ENCODE measurements around the gene PALM. TPM values are rescaled to one million over a fixed set of nuclear protein-coding genes. Genes with fewer than 3 reads are reported as not detected.

The PALM gene
- total and polyA plus RNA-seq, 9 of the 15 experiments (the other 6 are each of a cell fraction or from before 2014, with no cell fraction given), result 0.04 to 6.6 (median 1.7) TPM

DNA sequence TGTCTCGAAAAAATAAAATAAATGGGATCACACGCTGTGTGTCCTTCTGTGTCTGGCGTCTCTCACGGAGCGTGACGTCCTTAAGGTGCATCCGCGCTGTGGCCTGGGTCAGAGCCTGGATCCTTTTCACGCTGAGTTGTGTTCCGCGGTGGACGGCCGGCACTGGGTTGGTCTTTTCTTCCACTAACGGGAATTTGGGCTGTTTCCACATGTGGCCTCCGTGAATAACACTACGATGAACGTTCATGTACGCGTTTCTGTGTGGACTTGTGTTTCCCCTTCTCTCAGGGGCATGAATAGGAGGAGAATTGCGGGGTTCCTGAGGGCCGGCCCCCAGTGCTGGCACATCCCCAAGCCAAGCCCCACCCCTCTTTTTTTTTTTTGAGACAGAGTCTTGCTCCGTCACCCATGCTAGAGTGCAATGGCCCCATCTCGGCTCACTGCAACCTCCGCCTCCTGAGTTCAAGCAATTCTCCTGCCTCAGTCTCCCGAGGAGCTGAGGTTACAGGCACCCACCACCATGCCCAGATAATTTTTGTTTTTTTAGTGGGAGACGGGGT is 82.4 kb downstream of the PALM start (continued):
- TF ChIP-seq, protein P1, sequence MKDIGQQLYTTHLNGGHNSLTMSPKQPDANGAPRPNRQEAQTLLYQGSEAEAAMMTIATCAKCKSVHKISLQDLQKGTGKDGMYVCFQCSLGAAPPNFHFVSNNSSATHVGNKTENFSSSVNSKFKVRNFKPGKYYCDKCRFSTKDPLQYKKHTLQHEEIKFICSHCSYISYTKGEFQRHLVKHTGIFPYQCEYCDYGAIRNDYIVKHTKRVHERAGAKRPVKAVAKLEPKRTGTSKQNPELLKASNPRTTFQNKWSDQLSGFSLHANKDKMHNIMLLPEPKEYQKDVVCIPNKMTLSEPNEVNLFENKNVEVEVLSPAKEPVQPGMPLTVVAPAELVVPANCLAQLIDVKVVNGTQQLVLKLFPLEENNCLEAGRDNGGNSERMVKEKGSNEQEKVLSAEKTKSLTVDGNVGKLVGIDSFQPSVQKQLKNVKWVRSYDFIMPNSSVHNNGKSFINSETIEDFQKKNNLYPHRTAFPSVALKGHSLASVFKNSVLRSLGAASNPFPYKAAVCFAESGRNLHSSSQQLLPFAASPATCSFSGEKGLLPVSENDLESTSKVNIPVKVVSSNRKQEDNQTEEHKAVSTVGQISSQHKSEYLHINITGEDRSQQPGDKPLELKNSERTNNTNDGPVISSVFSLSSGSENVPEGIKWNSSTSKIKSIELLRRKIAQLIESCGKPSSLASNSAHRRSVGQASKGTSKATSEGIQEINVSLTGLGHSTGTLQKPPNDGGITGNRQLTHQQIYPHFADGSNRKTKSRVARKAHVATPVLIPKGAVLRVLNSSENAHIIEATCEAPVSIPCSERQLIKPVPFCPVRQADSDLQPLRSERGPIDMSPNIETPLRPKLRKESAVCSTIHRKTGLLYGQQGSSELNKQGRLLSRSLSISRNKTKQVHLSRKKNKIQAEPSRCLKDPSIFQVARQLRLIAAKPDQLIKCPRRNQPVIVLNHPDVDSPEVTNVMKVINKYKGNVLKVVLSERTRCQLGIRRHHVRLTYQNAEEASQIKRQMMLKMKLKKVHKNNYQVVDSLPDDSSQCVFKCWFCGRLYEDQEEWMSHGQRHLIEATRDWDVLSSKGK (CRISPR knock-in tag; IDR thresholded peaks at IDR 0.05), result no peak
- TF ChIP-seq, protein P2, sequence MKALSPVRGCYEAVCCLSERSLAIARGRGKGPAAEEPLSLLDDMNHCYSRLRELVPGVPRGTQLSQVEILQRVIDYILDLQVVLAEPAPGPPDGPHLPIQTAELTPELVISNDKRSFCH (CRISPR knock-in tag; IDR thresholded peaks at IDR 0.05), result no peak
- TF ChIP-seq, protein P2 (tag; IDR thresholded peaks at IDR 0.05), result 0 out of 2 replicates have a peak, but pooled peaks have one; percentile 37
- TF ChIP-seq NR4A1 (CRISPR knock-in tag; IDR thresholded peaks at IDR 0.05) (no peak), NR4A1 (tag; IDR thresholded peaks at IDR 0.05) (peak; percentile 74; the same call in 1 of the 2 replicates), ZFP30 (CRISPR knock-in tag; IDR thresholded peaks at IDR 0.05; ENCODE audit: borderline replicate concordance) (no peak), ZNF717 (CRISPR knock-in tag; IDR thresholded peaks at IDR 0.05) (no peak), IRF2 (CRISPR knock-in tag; IDR thresholded peaks at IDR 0.05) (no peak), LEF1 (IDR thresholded peaks at IDR 0.05) (peak; percentile 47), L3MBTL2 (IDR thresholded peaks at IDR 0.05) (peak; percentile 39; the same call in 1 of the 2 replicates), JUN (IDR thresholded peaks at IDR 0.05; ENCODE audit: borderline replicate concordance, low read depth, low read length) (no peak), JUN (CRISPR knock-in tag; IDR thresholded peaks at IDR 0.05; ENCODE audit: borderline replicate concordance) (no peak)
- TF ChIP-seq, protein P3, sequence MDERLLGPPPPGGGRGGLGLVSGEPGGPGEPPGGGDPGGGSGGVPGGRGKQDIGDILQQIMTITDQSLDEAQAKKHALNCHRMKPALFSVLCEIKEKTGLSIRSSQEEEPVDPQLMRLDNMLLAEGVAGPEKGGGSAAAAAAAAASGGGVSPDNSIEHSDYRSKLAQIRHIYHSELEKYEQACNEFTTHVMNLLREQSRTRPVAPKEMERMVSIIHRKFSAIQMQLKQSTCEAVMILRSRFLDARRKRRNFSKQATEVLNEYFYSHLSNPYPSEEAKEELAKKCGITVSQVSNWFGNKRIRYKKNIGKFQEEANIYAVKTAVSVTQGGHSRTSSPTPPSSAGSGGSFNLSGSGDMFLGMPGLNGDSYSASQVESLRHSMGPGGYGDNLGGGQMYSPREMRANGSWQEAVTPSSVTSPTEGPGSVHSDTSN (CRISPR knock-in tag; IDR thresholded peaks at IDR 0.05; ENCODE audit: low read depth), result no peak
- TF ChIP-seq, protein P3 (tag; conservative IDR thresholded peaks at IDR 0.05; ENCODE audit: low read depth), result no peak
- TF ChIP-seq, protein P4, sequence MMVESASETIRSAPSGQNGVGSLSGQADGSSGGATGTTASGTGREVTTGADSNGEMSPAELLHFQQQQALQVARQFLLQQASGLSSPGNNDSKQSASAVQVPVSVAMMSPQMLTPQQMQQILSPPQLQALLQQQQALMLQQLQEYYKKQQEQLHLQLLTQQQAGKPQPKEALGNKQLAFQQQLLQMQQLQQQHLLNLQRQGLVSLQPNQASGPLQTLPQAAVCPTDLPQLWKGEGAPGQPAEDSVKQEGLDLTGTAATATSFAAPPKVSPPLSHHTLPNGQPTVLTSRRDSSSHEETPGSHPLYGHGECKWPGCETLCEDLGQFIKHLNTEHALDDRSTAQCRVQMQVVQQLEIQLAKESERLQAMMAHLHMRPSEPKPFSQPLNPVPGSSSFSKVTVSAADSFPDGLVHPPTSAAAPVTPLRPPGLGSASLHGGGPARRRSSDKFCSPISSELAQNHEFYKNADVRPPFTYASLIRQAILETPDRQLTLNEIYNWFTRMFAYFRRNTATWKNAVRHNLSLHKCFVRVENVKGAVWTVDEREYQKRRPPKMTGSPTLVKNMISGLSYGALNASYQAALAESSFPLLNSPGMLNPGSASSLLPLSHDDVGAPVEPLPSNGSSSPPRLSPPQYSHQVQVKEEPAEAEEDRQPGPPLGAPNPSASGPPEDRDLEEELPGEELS (CRISPR knock-in tag; IDR thresholded peaks at IDR 0.05; ENCODE audit: borderline replicate concordance), result no peak
- TF ChIP-seq, protein P5, sequence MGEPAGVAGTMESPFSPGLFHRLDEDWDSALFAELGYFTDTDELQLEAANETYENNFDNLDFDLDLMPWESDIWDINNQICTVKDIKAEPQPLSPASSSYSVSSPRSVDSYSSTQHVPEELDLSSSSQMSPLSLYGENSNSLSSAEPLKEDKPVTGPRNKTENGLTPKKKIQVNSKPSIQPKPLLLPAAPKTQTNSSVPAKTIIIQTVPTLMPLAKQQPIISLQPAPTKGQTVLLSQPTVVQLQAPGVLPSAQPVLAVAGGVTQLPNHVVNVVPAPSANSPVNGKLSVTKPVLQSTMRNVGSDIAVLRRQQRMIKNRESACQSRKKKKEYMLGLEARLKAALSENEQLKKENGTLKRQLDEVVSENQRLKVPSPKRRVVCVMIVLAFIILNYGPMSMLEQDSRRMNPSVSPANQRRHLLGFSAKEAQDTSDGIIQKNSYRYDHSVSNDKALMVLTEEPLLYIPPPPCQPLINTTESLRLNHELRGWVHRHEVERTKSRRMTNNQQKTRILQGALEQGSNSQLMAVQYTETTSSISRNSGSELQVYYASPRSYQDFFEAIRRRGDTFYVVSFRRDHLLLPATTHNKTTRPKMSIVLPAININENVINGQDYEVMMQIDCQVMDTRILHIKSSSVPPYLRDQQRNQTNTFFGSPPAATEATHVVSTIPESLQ (CRISPR knock-in tag; IDR thresholded peaks at IDR 0.05), result no peak

Measured in K562 (cell line).